Activated CD8-positive, alpha-beta memory T cell treated with anti-CD3 and anti-CD28 coated beads for 24 hours (primary cell): ENCODE measurements around the gene KLHDC8A.

ENCODE experiments used
- DNase-seq: peaks from one replicate; pipeline ENCODE4 v3.0.0-alpha.2; 2020

The KLHDC8A gene

DNA sequence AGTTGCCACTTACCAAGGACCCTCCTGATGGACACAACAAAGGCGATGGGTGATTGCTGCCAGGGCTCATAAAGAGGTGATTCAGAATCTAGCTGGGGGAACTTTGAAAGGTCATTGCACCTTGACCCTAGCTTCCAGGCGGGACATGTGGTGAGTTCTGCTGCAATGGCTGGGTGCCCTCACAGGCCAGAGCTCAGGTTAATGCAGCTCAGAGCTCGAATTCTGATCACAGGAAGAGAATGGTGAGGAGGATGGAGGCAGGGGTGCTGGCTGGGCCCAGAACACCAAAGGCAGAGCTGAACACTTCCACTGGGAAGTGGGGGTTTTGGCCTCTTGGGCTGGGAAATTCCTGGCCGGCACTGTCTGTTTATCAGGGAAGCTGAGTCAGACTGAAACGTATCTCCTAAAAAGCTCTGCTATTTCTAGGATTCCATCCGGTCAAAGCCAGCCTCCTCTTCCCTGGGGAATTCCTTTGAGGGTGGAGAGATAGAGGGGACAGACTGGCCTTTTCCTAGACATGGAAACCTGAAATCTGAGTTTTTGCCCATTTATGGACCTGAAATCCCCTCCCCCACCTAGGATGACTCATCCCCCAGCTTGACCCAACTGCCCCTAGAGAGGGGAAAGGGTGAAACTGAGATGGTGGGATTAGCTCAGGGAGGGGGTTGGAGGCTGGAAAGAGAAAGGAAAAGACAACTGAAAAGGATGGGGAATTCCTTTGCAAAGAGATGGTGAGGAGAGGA lies 62.4 kb downstream of the KLHDC8A start:
- no peak for DNase-seq

DNA sequence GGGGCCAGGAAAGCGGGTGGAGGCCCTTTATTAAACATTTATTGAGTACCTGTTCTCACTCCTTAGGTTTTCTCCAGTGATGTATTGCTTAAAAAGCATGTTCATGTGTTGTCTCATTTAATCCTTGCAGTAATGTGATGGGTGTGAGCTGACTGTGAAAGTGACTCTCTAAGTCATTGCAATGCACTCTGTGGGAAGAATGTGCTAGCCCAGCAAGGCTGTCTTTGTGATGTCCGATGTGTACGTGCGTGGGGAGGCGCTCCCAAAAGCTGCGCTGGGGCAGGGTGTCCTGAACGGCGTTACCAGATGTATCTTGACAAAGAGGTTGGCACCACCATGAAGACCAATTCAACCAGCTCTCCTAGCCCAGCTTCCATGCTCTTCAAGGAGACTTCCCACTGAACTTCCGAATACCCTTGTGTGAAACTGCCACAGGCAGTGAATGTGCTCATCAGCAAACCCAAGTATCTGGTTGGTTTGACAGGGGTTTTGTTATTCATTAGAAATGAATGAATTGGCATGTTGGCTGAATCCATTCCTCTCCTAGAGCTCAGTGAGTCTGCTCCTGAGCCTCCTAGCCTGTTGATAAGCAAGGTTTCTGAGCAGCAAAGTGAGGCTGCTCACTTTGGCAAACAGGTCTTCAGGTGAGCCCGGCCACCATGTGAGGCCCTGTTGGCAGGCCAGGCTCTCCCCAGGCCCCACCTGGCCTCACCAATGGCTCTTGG lies 63.2 kb downstream of the KLHDC8A start:
- no peak for DNase-seq

DNA sequence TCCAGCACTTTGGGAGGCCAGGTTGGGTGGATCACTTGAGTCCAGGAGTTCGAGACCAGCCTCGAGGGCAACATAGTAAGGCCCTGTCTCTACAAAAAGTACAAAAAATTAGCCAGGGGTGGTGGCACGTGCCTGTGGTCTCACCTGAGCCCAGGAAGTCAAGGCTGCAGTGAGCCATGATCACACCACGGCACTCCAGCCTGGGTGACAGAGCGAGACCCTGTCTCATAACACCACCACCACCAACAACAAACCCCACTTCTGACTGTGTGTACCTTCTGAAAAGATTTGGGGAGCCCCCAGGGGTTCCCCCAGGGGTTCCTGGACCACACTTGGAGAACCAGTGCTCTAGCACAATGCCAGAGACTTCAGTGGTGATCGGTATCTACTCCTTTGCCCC lies 65.1 kb downstream of the KLHDC8A start:
- DNase-seq: no peak

DNA sequence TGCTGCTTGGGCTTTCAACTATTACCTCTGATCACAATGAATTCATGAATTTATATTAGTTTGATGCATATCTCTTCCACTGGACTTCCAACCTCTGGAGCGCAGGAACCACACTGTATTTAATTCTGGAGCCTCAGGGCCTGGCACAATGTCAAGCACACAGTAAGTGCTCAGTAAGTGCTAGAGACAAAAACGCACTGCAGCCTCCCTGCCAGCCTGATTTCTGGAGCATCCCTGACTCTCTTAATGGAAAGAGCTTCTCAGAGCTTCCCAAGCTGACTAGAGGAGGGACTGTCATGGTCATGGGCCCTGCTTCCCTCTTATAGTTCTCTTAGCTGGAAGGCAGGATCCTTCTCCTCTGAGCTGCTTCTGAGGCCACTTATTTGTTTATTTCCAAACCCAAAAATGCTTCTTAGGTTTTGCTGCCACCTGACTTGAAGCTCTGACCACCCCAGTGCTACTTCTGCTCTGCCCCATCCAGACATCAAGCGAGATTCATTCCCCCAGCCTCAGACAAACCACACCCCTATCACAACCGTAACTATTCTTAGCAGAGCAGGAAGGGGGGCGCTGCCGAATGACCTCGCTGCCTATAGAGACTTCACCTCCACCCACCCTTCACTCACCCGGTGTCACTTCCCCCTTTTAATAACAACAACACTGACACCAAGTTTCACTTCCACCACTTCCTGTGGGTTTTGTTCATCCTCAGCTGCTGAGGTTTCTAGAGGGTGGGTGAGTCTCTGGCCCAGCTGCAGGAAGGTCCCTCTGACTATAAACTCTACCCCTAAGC lies 68.8 kb downstream of the KLHDC8A start:
- DNase-seq: peak; percentile 85

DNA sequence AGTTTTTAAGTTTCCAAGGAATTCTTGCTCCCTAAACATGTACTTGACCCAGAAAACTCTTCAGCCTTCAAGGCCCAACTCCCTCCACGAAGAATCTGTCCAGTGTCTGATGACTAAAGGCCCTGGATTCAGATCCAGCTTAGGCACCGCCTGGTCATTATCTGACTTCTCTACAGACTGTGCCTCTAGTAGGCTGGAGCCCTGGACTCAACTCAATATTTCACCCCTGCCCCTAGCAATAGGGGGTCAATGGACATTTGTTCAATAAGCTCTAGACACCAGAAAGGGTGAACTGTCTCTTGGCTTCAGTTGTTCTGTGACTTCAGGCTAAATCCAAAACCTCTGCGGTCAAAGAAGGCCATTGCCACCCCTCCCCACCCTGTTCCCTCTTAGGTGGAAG lies 69.6 kb downstream of the KLHDC8A start:
- no peak for DNase-seq

DNA sequence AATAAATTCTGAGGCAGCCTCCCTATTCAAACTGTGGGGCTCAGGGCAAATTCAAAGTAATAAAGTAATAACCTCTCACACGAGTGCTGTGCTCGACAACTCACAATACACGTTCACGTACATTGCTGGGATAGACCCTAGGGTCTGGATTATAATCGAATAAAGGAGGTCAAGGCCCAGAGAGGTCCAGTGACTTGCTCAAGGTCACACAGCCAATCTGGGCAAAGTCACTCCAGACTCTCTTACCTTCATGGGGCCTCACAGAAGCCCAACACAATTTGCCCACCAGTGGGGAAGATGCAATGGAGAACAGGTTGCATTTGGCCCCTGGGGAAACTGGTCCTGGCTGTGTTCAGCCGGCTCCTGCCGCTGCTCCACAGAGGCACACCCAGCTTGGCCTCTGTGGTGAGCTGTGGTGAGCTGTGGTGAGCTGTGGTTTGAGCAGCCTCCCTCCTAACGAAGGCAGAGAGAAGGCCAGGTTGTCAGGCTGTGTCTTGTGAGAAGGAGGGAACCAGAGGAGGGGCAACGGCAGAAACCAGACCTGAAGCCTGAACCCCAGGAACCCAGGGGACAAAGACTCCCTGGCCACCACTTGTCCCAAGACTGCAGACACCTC lies 70.3 kb downstream of the KLHDC8A start:
- DNase-seq: peak; percentile 83
